Esophagus squamous epithelium (tissue), 4 donors: Measurements from ENCODE around the gene SIRPB1.

Experiments
- POLR2A ChIP-seq, 4 donors: fragments of 450-650 bp; IDR thresholded peaks; one replicate each; pipeline ENCODE4 v1.6.1; 2017; ENCODE audit warnings: antibody characterized with exemption in 4 of 4, mild to moderate bottlenecking in 4 of 4, moderate library complexity in 3 of 4
- TF ChIP-seq, protein P1 (sequence below), 6 experiments: fragments of 450-650 bp in 4 of 6; fragments of 200-600 bp in 2 of 6; sonication (generic) in 2 of 6; IDR thresholded peaks; one replicate each; pipeline ENCODE4 v1.5.1; 2016 to 2019; ENCODE audit warnings: antibody characterized with exemption in 6 of 6, mild to moderate bottlenecking in 4 of 6, moderate library complexity in 4 of 6

DNA sequence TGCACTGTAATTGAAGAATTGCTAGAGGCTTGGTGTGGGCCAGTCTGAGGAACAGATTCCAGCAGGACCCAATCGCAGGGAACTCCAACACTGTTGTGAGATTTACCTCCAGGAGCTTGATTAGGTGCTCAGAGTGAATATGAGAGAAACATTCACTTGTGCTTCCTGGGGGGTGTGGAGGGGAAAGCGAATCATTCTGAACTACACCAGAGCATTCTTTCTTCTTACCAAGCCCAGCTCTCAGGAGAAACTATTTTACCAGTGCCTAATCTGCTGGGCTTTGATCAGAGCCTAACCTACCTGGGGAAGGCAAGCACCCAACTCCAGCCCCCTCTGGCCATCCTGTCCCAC, 7.4 kb upstream of the SIRPB1 start:
- TF ChIP-seq, protein P1, sequence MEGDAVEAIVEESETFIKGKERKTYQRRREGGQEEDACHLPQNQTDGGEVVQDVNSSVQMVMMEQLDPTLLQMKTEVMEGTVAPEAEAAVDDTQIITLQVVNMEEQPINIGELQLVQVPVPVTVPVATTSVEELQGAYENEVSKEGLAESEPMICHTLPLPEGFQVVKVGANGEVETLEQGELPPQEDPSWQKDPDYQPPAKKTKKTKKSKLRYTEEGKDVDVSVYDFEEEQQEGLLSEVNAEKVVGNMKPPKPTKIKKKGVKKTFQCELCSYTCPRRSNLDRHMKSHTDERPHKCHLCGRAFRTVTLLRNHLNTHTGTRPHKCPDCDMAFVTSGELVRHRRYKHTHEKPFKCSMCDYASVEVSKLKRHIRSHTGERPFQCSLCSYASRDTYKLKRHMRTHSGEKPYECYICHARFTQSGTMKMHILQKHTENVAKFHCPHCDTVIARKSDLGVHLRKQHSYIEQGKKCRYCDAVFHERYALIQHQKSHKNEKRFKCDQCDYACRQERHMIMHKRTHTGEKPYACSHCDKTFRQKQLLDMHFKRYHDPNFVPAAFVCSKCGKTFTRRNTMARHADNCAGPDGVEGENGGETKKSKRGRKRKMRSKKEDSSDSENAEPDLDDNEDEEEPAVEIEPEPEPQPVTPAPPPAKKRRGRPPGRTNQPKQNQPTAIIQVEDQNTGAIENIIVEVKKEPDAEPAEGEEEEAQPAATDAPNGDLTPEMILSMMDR (IDR thresholded peaks at IDR 0.05) = no peak
- no peak for TF ChIP-seq POLR2A (IDR thresholded peaks at IDR 0.05)
